HepG2 (cell line): Measurements from ENCODE around the gene ATP2A2. TPM values are rescaled to one million over a fixed set of nuclear protein-coding genes. Genes with fewer than 3 reads are reported as not detected.

Experiments
- AHR ChIP-seq: IDR thresholded peaks from 2 replicates; pipeline ENCODE4 v1.6.1; 2018; ENCODE audit warnings: missing genetic modification reagents, missing compliant biosample characterization
- FOXP1 ChIP-seq, 2 experiments: fragments of 450-650 bp in 1 of 2; IDR thresholded peaks; 2 replicates each; pipeline ENCODE4 v1.6.1; 2017 to 2018; ENCODE audit warnings: antibody characterized with exemption in 1 of 2
- HIVEP1 ChIP-seq: sonication (generic); formaldehyde crosslinking; IDR thresholded peaks from 2 replicates; pipeline ENCODE4 v1.4.0; 2020; ENCODE audit warnings: mild to moderate bottlenecking, missing genetic modification reagents
- KLF15 ChIP-seq: sonication (generic); formaldehyde crosslinking; IDR thresholded peaks from 2 replicates; pipeline ENCODE4 v1.8.1; 2023; ENCODE audit warnings: borderline replicate concordance, mild to moderate bottlenecking, inconsistent platforms, missing genetic modification reagents, mixed read lengths
- POGZ ChIP-seq: sonication (generic); formaldehyde crosslinking; IDR thresholded peaks from 2 replicates; pipeline ENCODE4 v1.4.0; 2020; ENCODE audit warnings: mild to moderate bottlenecking, missing genetic modification reagents
- SIX1 ChIP-seq: sonication (generic); formaldehyde crosslinking; IDR thresholded peaks from 2 replicates; pipeline ENCODE4 v1.4.0; 2020; ENCODE audit warnings: missing genetic modification reagents, borderline replicate concordance
- TOPORS ChIP-seq: sonication (generic); formaldehyde crosslinking; IDR thresholded peaks from 2 replicates; pipeline ENCODE4 v1.8.0; 2023; ENCODE audit warnings: mild to moderate bottlenecking, missing genetic modification reagents
- ZNF335 ChIP-seq: sonication (generic); formaldehyde crosslinking; IDR thresholded peaks from 2 replicates; pipeline ENCODE4 v1.4.0; 2020; ENCODE audit warnings: missing genetic modification reagents
- ZZZ3 ChIP-seq: sonication (generic); formaldehyde crosslinking; IDR thresholded peaks from 2 replicates; pipeline ENCODE4 v1.4.0; 2020; ENCODE audit warnings: missing genetic modification reagents, mild to moderate bottlenecking, borderline replicate concordance
- polyA plus RNA-seq, 8 experiments: library from polyadenylated mRNA; depleted of rRNA in 3 of 8; stranded (reverse) in 7 of 8; unstranded in 1 of 8; fragments of >200 nt; fragmentation: Illumina TruSeq in 4 of 8; extraction: Trizol in 4 of 8; gene quantifications; 2 replicates each; pipeline versions ENCODE4 v1.2.1 to v1.2.3, GENCODE V29; 2011 to 2016; ENCODE audit warnings: low read depth in 4 of 8, missing spikeins in 1 of 8, mixed read lengths in 1 of 8; ENCODE audit not compliant: insufficient read depth in 1 of 8
- total RNA-seq, 5 experiments: library from RNA; depleted of rRNA; stranded (reverse); fragments of >200 nt; fragmentation: Illumina TruSeq; extraction: Trizol; gene quantifications; 2 replicates each; pipeline ENCODE4 v1.2.3, GENCODE V29; 2016; ENCODE audit warnings: low read depth in 1 of 5
- TF ChIP-seq, protein P1 (sequence below): IDR thresholded peaks from 2 replicates; pipeline ENCODE4 v1.6.1; 2018; ENCODE audit warnings: missing genetic modification reagents, mild to moderate bottlenecking, missing compliant biosample characterization
- TF ChIP-seq, protein P2 (sequence below): sonication (generic); formaldehyde crosslinking; IDR thresholded peaks from 2 replicates; pipeline ENCODE4 v1.9.0; 2021; ENCODE audit warnings: missing genetic modification reagents, mild to moderate bottlenecking, borderline replicate concordance
- TF ChIP-seq, protein P3 (sequence below): sonication (generic); formaldehyde crosslinking; IDR thresholded peaks from 2 replicates; pipeline ENCODE4 v1.4.0; 2020; ENCODE audit warnings: mild to moderate bottlenecking, missing genetic modification reagents
- TF ChIP-seq, protein P4 (sequence below): sonication (generic); formaldehyde crosslinking; IDR thresholded peaks from 2 replicates; pipeline ENCODE4 v1.8.0; 2022; ENCODE audit warnings: missing genetic modification reagents, mild to moderate bottlenecking, inconsistent platforms, borderline replicate concordance
- TF ChIP-seq, protein P5 (sequence below): sonication (generic); formaldehyde crosslinking; IDR thresholded peaks from 2 replicates; pipeline ENCODE4 v1.4.0; 2020; ENCODE audit warnings: missing genetic modification reagents
- TF ChIP-seq, protein P6 (sequence below): IDR thresholded peaks from 2 replicates; pipeline ENCODE4 v1.6.1; 2016; ENCODE audit warnings: mild to moderate bottlenecking
- TF ChIP-seq, protein P7 (sequence below), 2 experiments: sonication (generic) in 1 of 2; formaldehyde crosslinking in 1 of 2; IDR thresholded peaks; 2 replicates each; pipeline versions ENCODE4 v1.4.0 to v1.6.1; 2018 to 2020; ENCODE audit warnings: missing genetic modification reagents in 2 of 2, borderline replicate concordance in 1 of 2, low read depth in 1 of 2, mild to moderate bottlenecking in 1 of 2, missing biosample characterization in 1 of 2
- TF ChIP-seq, protein P8 (sequence below): sonication (generic); formaldehyde crosslinking; IDR thresholded peaks from 2 replicates; pipeline ENCODE4 v1.4.0; 2020; ENCODE audit warnings: missing genetic modification reagents

The ATP2A2 gene
- total and polyA plus RNA-seq, 2 of the 13 experiments (the other 11 are each of a cell fraction or from before 2014, with no cell fraction given) = 35.4 to 85.5 TPM

DNA sequence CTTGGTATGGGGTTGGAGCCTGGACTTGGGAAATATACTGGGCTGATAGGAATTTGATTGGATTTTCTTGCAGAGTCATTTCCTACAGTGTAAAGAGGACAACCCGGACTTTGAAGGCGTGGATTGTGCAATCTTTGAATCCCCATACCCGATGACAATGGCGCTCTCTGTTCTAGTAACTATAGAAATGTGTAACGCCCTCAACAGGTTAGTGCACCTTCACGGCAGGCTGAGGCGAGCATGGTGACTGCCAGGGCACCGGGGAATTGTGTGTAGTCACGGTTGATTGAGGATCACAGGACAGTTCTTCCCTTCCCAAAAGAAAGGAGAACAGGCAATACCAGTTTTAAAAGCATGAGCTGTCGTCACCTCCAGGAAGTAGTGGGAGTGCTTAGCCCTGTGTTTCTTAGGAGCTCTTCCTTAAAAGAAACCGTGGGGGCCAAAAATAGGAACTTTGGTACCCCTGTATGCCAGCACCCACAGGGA, 64.2 kb downstream of the ATP2A2 start (continued):
- TF ChIP-seq, protein P1, sequence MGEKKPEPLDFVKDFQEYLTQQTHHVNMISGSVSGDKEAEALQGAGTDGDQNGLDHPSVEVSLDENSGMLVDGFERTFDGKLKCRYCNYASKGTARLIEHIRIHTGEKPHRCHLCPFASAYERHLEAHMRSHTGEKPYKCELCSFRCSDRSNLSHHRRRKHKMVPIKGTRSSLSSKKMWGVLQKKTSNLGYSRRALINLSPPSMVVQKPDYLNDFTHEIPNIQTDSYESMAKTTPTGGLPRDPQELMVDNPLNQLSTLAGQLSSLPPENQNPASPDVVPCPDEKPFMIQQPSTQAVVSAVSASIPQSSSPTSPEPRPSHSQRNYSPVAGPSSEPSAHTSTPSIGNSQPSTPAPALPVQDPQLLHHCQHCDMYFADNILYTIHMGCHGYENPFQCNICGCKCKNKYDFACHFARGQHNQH = 0 out of 2 replicates have a peak, but pooled peaks have one; percentile 43
- no peak for TF ChIP-seq HIVEP1 (CRISPR knock-in tag)
- TF ChIP-seq AHR (CRISPR knock-in tag) = no peak
- TF ChIP-seq, protein P2, sequence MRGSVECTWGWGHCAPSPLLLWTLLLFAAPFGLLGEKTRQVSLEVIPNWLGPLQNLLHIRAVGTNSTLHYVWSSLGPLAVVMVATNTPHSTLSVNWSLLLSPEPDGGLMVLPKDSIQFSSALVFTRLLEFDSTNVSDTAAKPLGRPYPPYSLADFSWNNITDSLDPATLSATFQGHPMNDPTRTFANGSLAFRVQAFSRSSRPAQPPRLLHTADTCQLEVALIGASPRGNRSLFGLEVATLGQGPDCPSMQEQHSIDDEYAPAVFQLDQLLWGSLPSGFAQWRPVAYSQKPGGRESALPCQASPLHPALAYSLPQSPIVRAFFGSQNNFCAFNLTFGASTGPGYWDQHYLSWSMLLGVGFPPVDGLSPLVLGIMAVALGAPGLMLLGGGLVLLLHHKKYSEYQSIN (CRISPR knock-in tag) = no peak
- TF ChIP-seq, protein P3, sequence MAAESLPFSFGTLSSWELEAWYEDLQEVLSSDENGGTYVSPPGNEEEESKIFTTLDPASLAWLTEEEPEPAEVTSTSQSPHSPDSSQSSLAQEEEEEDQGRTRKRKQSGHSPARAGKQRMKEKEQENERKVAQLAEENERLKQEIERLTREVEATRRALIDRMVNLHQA = no peak
- TF ChIP-seq ZZZ3 (CRISPR knock-in tag) = no peak
- no peak for TF ChIP-seq FOXP1 (IDR thresholded peaks at IDR 0.05)
- TF ChIP-seq FOXP1 (CRISPR knock-in tag; IDR thresholded peaks at IDR 0.05) = peak; percentile 25; the same call in 1 of the 2 replicates
- TF ChIP-seq, protein P4, sequence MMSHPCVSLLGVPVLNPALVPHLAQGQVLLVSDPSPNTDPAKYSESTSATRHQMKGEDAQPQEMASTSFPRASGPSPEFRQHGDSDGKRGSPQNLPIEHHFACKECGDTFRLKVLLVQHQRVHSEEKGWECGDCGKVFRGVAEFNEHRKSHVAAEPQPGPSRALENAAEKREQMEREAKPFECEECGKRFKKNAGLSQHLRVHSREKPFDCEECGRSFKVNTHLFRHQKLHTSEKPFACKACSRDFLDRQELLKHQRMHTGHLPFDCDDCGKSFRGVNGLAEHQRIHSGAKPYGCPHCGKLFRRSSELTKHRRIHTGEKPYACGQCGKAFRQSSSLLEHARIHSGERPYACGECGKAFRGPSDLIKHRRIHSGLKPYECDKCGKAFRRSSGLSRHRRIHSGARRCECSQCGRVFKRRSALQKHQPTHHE (CRISPR knock-in tag) = no peak
- TF ChIP-seq, protein P5, sequence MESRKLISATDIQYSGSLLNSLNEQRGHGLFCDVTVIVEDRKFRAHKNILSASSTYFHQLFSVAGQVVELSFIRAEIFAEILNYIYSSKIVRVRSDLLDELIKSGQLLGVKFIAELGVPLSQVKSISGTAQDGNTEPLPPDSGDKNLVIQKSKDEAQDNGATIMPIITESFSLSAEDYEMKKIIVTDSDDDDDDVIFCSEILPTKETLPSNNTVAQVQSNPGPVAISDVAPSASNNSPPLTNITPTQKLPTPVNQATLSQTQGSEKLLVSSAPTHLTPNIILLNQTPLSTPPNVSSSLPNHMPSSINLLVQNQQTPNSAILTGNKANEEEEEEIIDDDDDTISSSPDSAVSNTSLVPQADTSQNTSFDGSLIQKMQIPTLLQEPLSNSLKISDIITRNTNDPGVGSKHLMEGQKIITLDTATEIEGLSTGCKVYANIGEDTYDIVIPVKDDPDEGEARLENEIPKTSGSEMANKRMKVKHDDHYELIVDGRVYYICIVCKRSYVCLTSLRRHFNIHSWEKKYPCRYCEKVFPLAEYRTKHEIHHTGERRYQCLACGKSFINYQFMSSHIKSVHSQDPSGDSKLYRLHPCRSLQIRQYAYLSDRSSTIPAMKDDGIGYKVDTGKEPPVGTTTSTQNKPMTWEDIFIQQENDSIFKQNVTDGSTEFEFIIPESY = peak; percentile 93
- TF ChIP-seq, protein P6, sequence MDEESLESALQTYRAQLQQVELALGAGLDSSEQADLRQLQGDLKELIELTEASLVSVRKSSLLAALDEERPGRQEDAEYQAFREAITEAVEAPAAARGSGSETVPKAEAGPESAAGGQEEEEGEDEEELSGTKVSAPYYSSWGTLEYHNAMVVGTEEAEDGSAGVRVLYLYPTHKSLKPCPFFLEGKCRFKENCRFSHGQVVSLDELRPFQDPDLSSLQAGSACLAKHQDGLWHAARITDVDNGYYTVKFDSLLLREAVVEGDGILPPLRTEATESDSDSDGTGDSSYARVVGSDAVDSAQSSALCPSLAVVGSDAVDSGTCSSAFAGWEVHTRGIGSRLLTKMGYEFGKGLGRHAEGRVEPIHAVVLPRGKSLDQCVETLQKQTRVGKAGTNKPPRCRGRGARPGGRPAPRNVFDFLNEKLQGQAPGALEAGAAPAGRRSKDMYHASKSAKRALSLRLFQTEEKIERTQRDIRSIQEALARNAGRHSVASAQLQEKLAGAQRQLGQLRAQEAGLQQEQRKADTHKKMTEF (CRISPR knock-in tag) = 0 out of 2 replicates have a peak, but pooled peaks have one; percentile 59
- 0 out of 2 replicates have a peak, but pooled peaks have one; percentile 39 for TF ChIP-seq TOPORS
- peak; percentile 42; the same call in 1 of the 2 replicates for TF ChIP-seq POGZ (CRISPR knock-in tag)
- TF ChIP-seq, protein P7, sequence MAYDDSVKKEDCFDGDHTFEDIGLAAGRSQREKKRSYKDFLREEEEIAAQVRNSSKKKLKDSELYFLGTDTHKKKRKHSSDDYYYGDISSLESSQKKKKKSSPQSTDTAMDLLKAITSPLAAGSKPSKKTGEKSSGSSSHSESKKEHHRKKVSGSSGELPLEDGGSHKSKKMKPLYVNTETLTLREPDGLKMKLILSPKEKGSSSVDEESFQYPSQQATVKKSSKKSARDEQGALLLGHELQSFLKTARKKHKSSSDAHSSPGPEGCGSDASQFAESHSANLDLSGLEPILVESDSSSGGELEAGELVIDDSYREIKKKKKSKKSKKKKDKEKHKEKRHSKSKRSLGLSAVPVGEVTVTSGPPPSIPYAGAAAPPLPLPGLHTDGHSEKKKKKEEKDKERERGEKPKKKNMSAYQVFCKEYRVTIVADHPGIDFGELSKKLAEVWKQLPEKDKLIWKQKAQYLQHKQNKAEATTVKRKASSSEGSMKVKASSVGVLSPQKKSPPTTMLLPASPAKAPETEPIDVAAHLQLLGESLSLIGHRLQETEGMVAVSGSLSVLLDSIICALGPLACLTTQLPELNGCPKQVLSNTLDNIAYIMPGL (CRISPR knock-in tag; IDR thresholded peaks at IDR 0.05; ENCODE audit: borderline replicate concordance in 1 of 2, low read depth in 1 of 2) = peak; percentile 36 to 54; a peak in 1 of 4 replicates
- peak; percentile 29; the same call in 1 of the 2 replicates for TF ChIP-seq ZNF335 (CRISPR knock-in tag)
- TF ChIP-seq SIX1 (CRISPR knock-in tag) = no peak
- TF ChIP-seq, protein P8, sequence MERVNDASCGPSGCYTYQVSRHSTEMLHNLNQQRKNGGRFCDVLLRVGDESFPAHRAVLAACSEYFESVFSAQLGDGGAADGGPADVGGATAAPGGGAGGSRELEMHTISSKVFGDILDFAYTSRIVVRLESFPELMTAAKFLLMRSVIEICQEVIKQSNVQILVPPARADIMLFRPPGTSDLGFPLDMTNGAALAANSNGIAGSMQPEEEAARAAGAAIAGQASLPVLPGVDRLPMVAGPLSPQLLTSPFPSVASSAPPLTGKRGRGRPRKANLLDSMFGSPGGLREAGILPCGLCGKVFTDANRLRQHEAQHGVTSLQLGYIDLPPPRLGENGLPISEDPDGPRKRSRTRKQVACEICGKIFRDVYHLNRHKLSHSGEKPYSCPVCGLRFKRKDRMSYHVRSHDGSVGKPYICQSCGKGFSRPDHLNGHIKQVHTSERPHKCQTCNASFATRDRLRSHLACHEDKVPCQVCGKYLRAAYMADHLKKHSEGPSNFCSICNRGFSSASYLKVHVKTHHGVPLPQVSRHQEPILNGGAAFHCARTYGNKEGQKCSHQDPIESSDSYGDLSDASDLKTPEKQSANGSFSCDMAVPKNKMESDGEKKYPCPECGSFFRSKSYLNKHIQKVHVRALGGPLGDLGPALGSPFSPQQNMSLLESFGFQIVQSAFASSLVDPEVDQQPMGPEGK (CRISPR knock-in tag) = no peak
- no peak for TF ChIP-seq KLF15 (CRISPR knock-in tag)
